ENCODE results near the gene CABP7. TPM values are rescaled to one million over a fixed set of nuclear protein-coding genes. Genes with fewer than 3 reads are reported as not detected.

Gene CABP7
- total RNA-seq, 1 experiment from 2014 or later: not detected

- Histone ChIP-seq H4K20me1 (ENCODE audit: insufficient read depth) (no peaks in the 10 kb centered on the region), H3K9ac (ENCODE audit: low read length) (no peak overlapping the region), H3K27me3 (ENCODE audit: insufficient read depth, low read length) (no peaks in the 10 kb centered on the region), H3K4me3 (replicated peaks in 1 of 2; ENCODE audit: low read depth in 1 of 2, low read length in 2 of 2) (no peak overlapping the region), H3K4me2 (ENCODE audit: low read length) (no peak overlapping the region), H3K27ac (ENCODE audit: low read depth, low read length) (no peak overlapping the region), H3K9me2 (ENCODE audit: insufficient read depth) (no peaks in the 10 kb centered on the region), H3K36me3 (ENCODE audit: control insufficient read depth in 1 of 2, insufficient read depth in 2 of 2, low read length in 2 of 2) (no peaks in the 10 kb centered on the region), H3K4me1 (ENCODE audit: control insufficient read depth in 1 of 2, insufficient read depth in 2 of 2, low read length in 2 of 2) (peaks cover 0 to 5% of the 10 kb centered on the region in 2 experiments; a peak in 2 of 4 replicates), H3K9me3 (ENCODE audit: control insufficient read depth in 1 of 2, insufficient read depth in 1 of 2, low read depth in 1 of 2, low read length in 2 of 2) (no peaks in the 10 kb centered on the region), H2AFZ (ENCODE audit: low read depth, low read length, poor library complexity, severe bottlenecking) (no peak overlapping the region), H3K79me2 (ENCODE audit: insufficient read depth, low read length) (no peaks in the 10 kb centered on the region)
- no peak for ATAC-seq
- no peak for DNase-seq (ENCODE audit: low read depth, low spot score)
- ChIA-PET CTCF (interaction anchor here (1.7 kb wide), 1 partner anchor 28 kb away, joined by 6 read pairs; no protein-coding TSS in a partner anchor), RAD21 (ENCODE audit: low non-redundant PET in 1 of 2, low total read pairs in 2 of 2, uncharacterized antibody in 2 of 2, unreplicated experiment in 2 of 2) (no interaction called here), POLR2A (no interaction called here)
- intact Hi-C loops (cut with micrococcal nuclease): no loop called here
- BruUV-seq (replicated peaks): no TSS peak
- TF ChIP-seq POLR2AphosphoS5 (IDR thresholded peaks at IDR 0.05; ENCODE audit: low read depth, low read length) (no peak), ZNF274 (IDR thresholded peaks at IDR 0.05; ENCODE audit: low read depth, low read length) (no peak), EGR1 (IDR thresholded peaks at IDR 0.05; ENCODE audit: low read depth) (no peak), ELF1 (IDR thresholded peaks at IDR 0.05; ENCODE audit: borderline replicate concordance, low read depth) (no peak), TCF7L2 (IDR thresholded peaks at IDR 0.05; ENCODE audit: borderline replicate concordance, extremely low read depth, insufficient read depth, insufficient read length) (no peak), JUND (IDR thresholded peaks at IDR 0.05) (no peak), POLR2A (IDR thresholded peaks at IDR 0.05; ENCODE audit: borderline replicate concordance, extremely low read depth, insufficient read depth, insufficient read length) (no peak), EZH2phosphoT487 (IDR thresholded peaks at IDR 0.05; ENCODE audit: borderline replicate concordance) (no peak), FOSL1 (IDR thresholded peaks at IDR 0.05; ENCODE audit: low read depth) (no peak)
These were observed 2.0 kb upstream of the CABP7 start for GRCh38 chr22:29717789-29718188.

- Histone ChIP-seq H3K4me2 (ENCODE audit: low read length) (no peak overlapping the region), H3K79me2 (ENCODE audit: insufficient read depth, low read length) (no peaks in the 10 kb centered on the region), H3K9me3 (ENCODE audit: control insufficient read depth in 1 of 2, insufficient read depth in 1 of 2, low read depth in 1 of 2, low read length in 2 of 2) (no peaks in the 10 kb centered on the region), H3K9me2 (ENCODE audit: insufficient read depth) (no peaks in the 10 kb centered on the region), H3K27me3 (ENCODE audit: insufficient read depth, low read length) (no peaks in the 10 kb centered on the region), H3K9ac (ENCODE audit: low read length) (no peak overlapping the region), H2AFZ (ENCODE audit: low read depth, low read length, poor library complexity, severe bottlenecking) (no peak overlapping the region), H3K4me1 (ENCODE audit: control insufficient read depth in 1 of 2, insufficient read depth in 2 of 2, low read length in 2 of 2) (peaks cover 0 to 5% of the 10 kb centered on the region in 2 experiments; a peak in 2 of 4 replicates), H4K20me1 (ENCODE audit: insufficient read depth) (no peaks in the 10 kb centered on the region), H3K27ac (ENCODE audit: low read depth, low read length) (no peak overlapping the region), H3K4me3 (replicated peaks in 1 of 2; ENCODE audit: low read depth in 1 of 2, low read length in 2 of 2) (no peak overlapping the region), H3K36me3 (ENCODE audit: control insufficient read depth in 1 of 2, insufficient read depth in 2 of 2, low read length in 2 of 2) (no peaks in the 10 kb centered on the region)
- ChIA-PET POLR2A (no interaction called here), CTCF (interaction anchor here (1.1 to 1.7 kb wide), 2 partner anchors 29 to 54 kb away, joined by 3 to 6 read pairs; no protein-coding TSS in a partner anchor), RAD21 (ENCODE audit: low non-redundant PET in 1 of 2, low total read pairs in 2 of 2, uncharacterized antibody in 2 of 2, unreplicated experiment in 2 of 2) (interaction anchor here in 1 of 2 experiments (0.6 kb wide), 1 partner anchor 367 kb away, joined by 3 read pairs; no protein-coding TSS in a partner anchor)
- ATAC-seq (no peak), DNase-seq (ENCODE audit: low read depth, low spot score) (no peak)
- no TSS peak for BruUV-seq (replicated peaks)
- intact Hi-C loops (cut with micrococcal nuclease): no loop called here
- TF ChIP-seq REST (IDR thresholded peaks at IDR 0.05; ENCODE audit: low read depth) (no peak), ZBTB33 (IDR thresholded peaks at IDR 0.05; ENCODE audit: extremely low read depth, insufficient replicate concordance, low read length) (no peak), EZH2phosphoT487 (IDR thresholded peaks at IDR 0.05; ENCODE audit: borderline replicate concordance) (no peak), FOSL1 (IDR thresholded peaks at IDR 0.05; ENCODE audit: low read depth) (no peak), SRF (IDR thresholded peaks at IDR 0.05; ENCODE audit: low read depth) (no peak), YY1 (IDR thresholded peaks at IDR 0.05; ENCODE audit: extremely low read depth, insufficient replicate concordance, low read depth, low read length) (no peak)
These were observed 579 bp upstream of the CABP7 start for GRCh38 chr22:29718949-29719898.
